Fibroblast of villous mesenchyme (primary cell): ENCODE data around the gene SCN5A. TPM values are rescaled to one million over a fixed set of nuclear protein-coding genes. Genes with fewer than 3 reads are reported as not detected.

Source experiments
- DNase-seq: peaks from one replicate; pipeline ENCODE4 v3.0.0-alpha.2; 2010; ENCODE audit warnings: low read depth
- H3K4me3 ChIP-seq: 2 replicates; pipeline ENCODE4 v1.5.1; 2011; ENCODE audit warnings: low read depth, mild to moderate bottlenecking, low read length
- CTCF ChIP-seq: IDR thresholded peaks from 2 replicates; pipeline ENCODE4 v1.5.1; 2012; ENCODE audit warnings: low read depth, mild to moderate bottlenecking, low read length; ENCODE audit not compliant: insufficient read depth
- total RNA-seq: library from RNA; depleted of rRNA; stranded (reverse); fragments of >200 nt; gene quantifications from 2 replicates; pipeline ENCODE4 v1.2.3, GENCODE V29; 2012

Gene SCN5A
- total RNA-seq, 1 donor, result 0.43 TPM

- no peak for TF ChIP-seq CTCF
- no peak overlapping the region for H3K4me3 ChIP-seq
- no peak for DNase-seq
Measured at GRCh38 chr3:38605981-38606380, 43.5 kb downstream of the SCN5A start.

GRCh38 chr3:38604246-38604645, 45.2 kb downstream of the SCN5A start:
- no peak for TF ChIP-seq CTCF
- no peak overlapping the region for H3K4me3 ChIP-seq
- DNase-seq, result no peak

- no peak for DNase-seq
- no peak for TF ChIP-seq CTCF
- no peak overlapping the region for H3K4me3 ChIP-seq
Measured at GRCh38 chr3:38603731-38604131, 45.8 kb downstream of the SCN5A start.

GRCh38 chr3:38602576-38603250, 46.8 kb downstream of the SCN5A start:
- DNase-seq, result no peak
- H3K4me3 ChIP-seq, result no peak overlapping the region
- no peak for TF ChIP-seq CTCF

- H3K4me3 ChIP-seq, result no peak overlapping the region
- no peak for DNase-seq
- no peak for TF ChIP-seq CTCF
Measured at GRCh38 chr3:38601956-38602550, 47.4 kb downstream of the SCN5A start.

- H3K4me3 ChIP-seq, result no peak overlapping the region
- no peak for TF ChIP-seq CTCF
- no peak for DNase-seq
Measured at GRCh38 chr3:38600551-38600950, 48.9 kb downstream of the SCN5A start.
